ENCODE measurements around the gene LRRFIP2.

The LRRFIP2 gene

GRCh38 chr3:37174532-37175126 is at the start of gene LRRFIP2:
TSS of gene LRRFIP2 (minus strand) at chr3:37174582. CDS start at chr3:37148983, 25,599 bp downstream.
- TF ChIP-seq, protein P1, sequence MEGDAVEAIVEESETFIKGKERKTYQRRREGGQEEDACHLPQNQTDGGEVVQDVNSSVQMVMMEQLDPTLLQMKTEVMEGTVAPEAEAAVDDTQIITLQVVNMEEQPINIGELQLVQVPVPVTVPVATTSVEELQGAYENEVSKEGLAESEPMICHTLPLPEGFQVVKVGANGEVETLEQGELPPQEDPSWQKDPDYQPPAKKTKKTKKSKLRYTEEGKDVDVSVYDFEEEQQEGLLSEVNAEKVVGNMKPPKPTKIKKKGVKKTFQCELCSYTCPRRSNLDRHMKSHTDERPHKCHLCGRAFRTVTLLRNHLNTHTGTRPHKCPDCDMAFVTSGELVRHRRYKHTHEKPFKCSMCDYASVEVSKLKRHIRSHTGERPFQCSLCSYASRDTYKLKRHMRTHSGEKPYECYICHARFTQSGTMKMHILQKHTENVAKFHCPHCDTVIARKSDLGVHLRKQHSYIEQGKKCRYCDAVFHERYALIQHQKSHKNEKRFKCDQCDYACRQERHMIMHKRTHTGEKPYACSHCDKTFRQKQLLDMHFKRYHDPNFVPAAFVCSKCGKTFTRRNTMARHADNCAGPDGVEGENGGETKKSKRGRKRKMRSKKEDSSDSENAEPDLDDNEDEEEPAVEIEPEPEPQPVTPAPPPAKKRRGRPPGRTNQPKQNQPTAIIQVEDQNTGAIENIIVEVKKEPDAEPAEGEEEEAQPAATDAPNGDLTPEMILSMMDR (IDR thresholded peaks at IDR 0.05), result no peak

DNA sequence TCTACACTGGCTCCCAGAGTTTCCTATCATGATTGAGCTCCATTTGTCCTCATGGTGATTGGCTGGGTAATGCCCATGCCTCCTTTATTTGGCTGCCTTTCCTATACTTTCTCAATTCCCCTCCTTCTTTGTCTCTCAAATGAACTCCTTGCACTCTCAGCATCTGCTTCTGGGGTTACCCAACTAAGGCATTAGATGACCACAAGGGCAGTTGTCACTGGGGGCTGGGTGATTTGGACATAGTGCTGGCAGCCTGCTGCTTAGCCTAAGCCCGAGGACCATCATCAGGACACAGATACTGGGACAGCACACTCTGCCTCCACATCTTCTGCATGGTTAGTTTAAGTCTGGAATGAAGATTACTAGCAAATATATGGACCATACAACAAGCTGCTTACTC is 49.2 kb upstream of the LRRFIP2 start:
- TF ChIP-seq, protein P1 (IDR thresholded peaks at IDR 0.05), result no peak

GRCh38 chr3:37223141-37223558 is 48.8 kb upstream of the LRRFIP2 start:
- TF ChIP-seq, protein P1 (IDR thresholded peaks at IDR 0.05), result no peak

GRCh38 chr3:37221407-37221806 is 47.0 kb upstream of the LRRFIP2 start:
- TF ChIP-seq, protein P1 (IDR thresholded peaks at IDR 0.05), result no peak

- TF ChIP-seq, protein P1 (IDR thresholded peaks at IDR 0.05), result no peak
Observed at GRCh38 chr3:37219266-37219665, 44.9 kb upstream of the LRRFIP2 start.

DNA sequence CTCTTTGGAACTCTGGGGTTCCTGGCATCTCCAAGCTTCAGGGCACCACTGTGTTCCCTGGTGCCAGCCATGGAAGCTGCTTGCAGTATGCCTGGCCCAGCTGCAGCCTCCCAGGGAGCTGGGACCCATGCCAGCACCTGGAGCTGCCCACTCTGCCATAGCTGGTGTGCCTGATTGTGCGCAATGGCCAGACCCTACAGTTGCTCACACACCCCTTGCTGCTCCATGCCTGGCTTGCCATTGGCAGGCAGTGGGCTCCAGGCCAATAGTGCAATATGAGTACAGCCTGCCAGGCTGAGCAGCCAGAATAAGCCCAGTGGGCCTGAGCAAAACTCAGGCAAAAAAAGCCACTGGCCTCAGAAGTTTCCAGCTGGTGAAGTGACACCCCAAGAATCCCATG is 43.8 kb upstream of the LRRFIP2 start:
- TF ChIP-seq, protein P1 (IDR thresholded peaks at IDR 0.05), result no peak

DNA sequence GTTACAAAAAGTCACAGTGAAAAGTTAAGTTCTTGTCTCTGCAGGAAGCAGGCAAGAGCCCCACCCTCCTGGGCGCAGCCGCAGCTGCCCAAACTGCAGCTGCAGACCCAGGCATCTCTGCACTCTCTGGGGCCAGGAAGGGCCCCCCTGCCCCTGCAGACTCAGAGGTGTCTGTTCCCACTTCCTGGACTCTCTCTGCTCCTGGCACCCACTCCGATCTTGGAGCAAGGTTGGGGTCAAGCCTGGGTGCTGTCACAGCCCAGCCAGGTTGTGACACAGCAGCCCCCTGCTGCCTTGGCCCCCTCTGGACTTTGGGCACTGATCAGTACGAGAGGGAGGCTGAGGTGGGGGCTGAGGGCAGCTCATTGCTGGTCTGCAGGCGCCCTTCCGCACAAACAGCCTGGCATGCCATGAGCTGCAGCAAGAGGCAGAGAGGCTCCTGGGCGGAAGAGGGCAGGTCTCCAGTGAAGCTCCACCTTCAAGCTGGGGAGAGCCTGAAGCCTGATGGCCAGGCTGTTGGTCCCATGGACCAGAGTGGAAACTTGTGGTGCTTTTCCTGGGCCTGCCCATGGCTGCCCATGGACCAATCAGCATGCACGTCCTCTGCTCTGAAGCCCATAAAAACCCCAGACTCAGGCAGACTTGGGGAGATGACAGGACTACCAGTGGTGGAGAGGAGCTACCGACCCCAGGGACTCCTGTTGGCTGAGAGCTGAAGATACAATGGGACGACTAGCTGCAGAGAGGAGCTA is 42.9 kb upstream of the LRRFIP2 start:
- TF ChIP-seq, protein P1 (IDR thresholded peaks at IDR 0.05), result no peak

Data from LNCAP (cell line).